HUES64 (cell line): ENCODE data around the gene PRKCG.
"Not testable (repeated sequence)": the region's sequence is repeated elsewhere in the genome, so short reads cannot be mapped to it uniquely, and the experiment has no call there.

Source experiments
- H3K27ac ChIP-seq: 2 replicates; pipeline ENCODE4 v1.7.0; 2013; ENCODE audit warnings: low read depth, low read length, inconsistent platforms
- H3K27me3 ChIP-seq: 2 replicates; pipeline ENCODE4 v1.6.1; 2013; ENCODE audit warnings: mild to moderate bottlenecking, low read length; ENCODE audit not compliant: insufficient read depth
- H3K36me3 ChIP-seq: 2 replicates; pipeline ENCODE4 v1.6.1; 2013; ENCODE audit warnings: mild to moderate bottlenecking, low read length; ENCODE audit not compliant: insufficient read depth
- H3K4me1 ChIP-seq: 2 replicates; pipeline ENCODE4 v1.6.1; 2013; ENCODE audit warnings: mild to moderate bottlenecking, low read length, moderate library complexity; ENCODE audit not compliant: insufficient read depth
- H3K4me3 ChIP-seq: 2 replicates; pipeline ENCODE4 v1.5.1; 2013; ENCODE audit warnings: mild to moderate bottlenecking, low read length, moderate library complexity
- H3K9ac ChIP-seq: 2 replicates; pipeline ENCODE4 v1.6.1; 2013; ENCODE audit warnings: mild to moderate bottlenecking, low read depth, low read length
- H3K9me3 ChIP-seq: 2 replicates; pipeline ENCODE4 v1.6.1; 2013; ENCODE audit warnings: low read depth, low read length; ENCODE audit not compliant: insufficient read depth
- WGBS: fragments of 150-250, 120-280 bp; methylation state at CpG from one replicate; pipeline ENCODE4 v1.1.7; 2013; ENCODE audit warnings: missing lambda C conversion rate; 5-methylcytosine and 5-hydroxymethylcytosine counted together

Gene PRKCG

GRCh38 chr19:53945441-53945840 lies 63.4 kb downstream of the PRKCG start:
- Histone ChIP-seq H3K27ac (peak overlapping the region; percentile 35; the same call in 1 of the 2 replicates), H3K4me3 (peak overlapping the region; percentile 42), H3K9ac (no peak overlapping the region), H3K36me3 (peaks cover under 1% of the 10 kb centered on the region; the same call in 1 of the 2 replicates), H3K27me3 (peaks cover 5% of the 10 kb centered on the region; the same call in 1 of the 2 replicates), H3K9me3 (no peaks in the 10 kb centered on the region), H3K4me1 (peaks cover 11% of the 10 kb centered on the region; the same call in 1 of the 2 replicates)
- 35% methylated on average over 9 of the region's 9 CpGs for WGBS

- peak overlapping the region; percentile 42 for H3K4me3 ChIP-seq
- WGBS = 100% methylated on average over 2 of the region's 2 CpGs
- no peak overlapping the region for H3K27ac ChIP-seq
- peaks cover 5% of the 10 kb centered on the region; the same call in 1 of the 2 replicates for H3K27me3 ChIP-seq
- no peak overlapping the region for H3K9ac ChIP-seq
- no peaks in the 10 kb centered on the region for H3K9me3 ChIP-seq
- H3K4me1 ChIP-seq = peaks cover 11% of the 10 kb centered on the region; the same call in 1 of the 2 replicates
- no peaks in the 10 kb centered on the region for H3K36me3 ChIP-seq
These were observed 64.0 kb downstream of the PRKCG start for GRCh38 chr19:53945998-53946397.

GRCh38 chr19:53947624-53948023 lies 65.6 kb downstream of the PRKCG start:
- Histone ChIP-seq H3K9me3 (no peaks in the 10 kb centered on the region), H3K4me1 (peaks cover 11% of the 10 kb centered on the region; the same call in 1 of the 2 replicates), H3K36me3 (no peaks in the 10 kb centered on the region), H3K4me3 (no peak overlapping the region), H3K27ac (no peak overlapping the region), H3K27me3 (peaks cover 5% of the 10 kb centered on the region; the same call in 1 of the 2 replicates), H3K9ac (no peak overlapping the region)
- WGBS = 70% methylated on average over 5 of the region's 5 CpGs

GRCh38 chr19:53948611-53949010 lies 66.6 kb downstream of the PRKCG start:
- not testable (repeated sequence) for H3K9me3 ChIP-seq, H3K27ac ChIP-seq

GRCh38 chr19:53951436-53951835 lies 69.4 kb downstream of the PRKCG start:
- no peaks in the 10 kb centered on the region for H3K36me3 ChIP-seq
- peaks cover 5% of the 10 kb centered on the region; the same call in 1 of the 2 replicates for H3K4me1 ChIP-seq
- H3K4me3 ChIP-seq = no peak overlapping the region
- no peaks in the 10 kb centered on the region for H3K9me3 ChIP-seq
- H3K27me3 ChIP-seq = no peaks in the 10 kb centered on the region
- WGBS = 75% methylated on average over 11 of the region's 11 CpGs
- no peak overlapping the region for H3K9ac ChIP-seq
- no peak overlapping the region for H3K27ac ChIP-seq

More at GRCh38 chr19:53948611-53949010, 66.6 kb downstream of the PRKCG start:
- H3K4me3 ChIP-seq, H3K27me3 ChIP-seq, H3K36me3 ChIP-seq, H3K9ac ChIP-seq, H3K4me1 ChIP-seq: not testable (repeated sequence)
- WGBS = 93% methylated on average over 4 of the region's 5 CpGs

- Histone ChIP-seq H3K4me1 (peaks cover 8% of the 10 kb centered on the region), H3K4me3 (no peak overlapping the region), H3K27me3 (no peaks in the 10 kb centered on the region), H3K36me3 (no peaks in the 10 kb centered on the region), H3K9me3 (no peaks in the 10 kb centered on the region), H3K27ac (no peak overlapping the region), H3K9ac (no peak overlapping the region)
- 91% methylated on average over 8 of the region's 9 CpGs for WGBS
These were observed 70.0 kb downstream of the PRKCG start for GRCh38 chr19:53951947-53952346.

- WGBS = 92% methylated on average over 8 of the region's 8 CpGs
- no peak overlapping the region for H3K4me3 ChIP-seq
- no peak overlapping the region for H3K27ac ChIP-seq
These were observed 71.4 kb downstream of the PRKCG start for GRCh38 chr19:53953383-53953782.

More at GRCh38 chr19:53953383-53953782, 71.4 kb downstream of the PRKCG start:
- H3K4me1 ChIP-seq = peaks cover 14% of the 10 kb centered on the region
- no peaks in the 10 kb centered on the region for H3K36me3 ChIP-seq
- H3K9me3 ChIP-seq = no peaks in the 10 kb centered on the region
- H3K9ac ChIP-seq = no peak overlapping the region
- H3K27me3 ChIP-seq = 0 out of 2 replicates have a peak, but pooled peaks cover 8% of the 10 kb centered on the region
